Nucleus accumbens (tissue), 56 donors: ENCODE results near the gene PEX10.

Source experiments
- DNase-seq, 56 donors: peaks; one replicate each; lab custom pipeline; 2025; lab: John Stamatoyannopoulos, UW

The PEX10 gene

DNA sequence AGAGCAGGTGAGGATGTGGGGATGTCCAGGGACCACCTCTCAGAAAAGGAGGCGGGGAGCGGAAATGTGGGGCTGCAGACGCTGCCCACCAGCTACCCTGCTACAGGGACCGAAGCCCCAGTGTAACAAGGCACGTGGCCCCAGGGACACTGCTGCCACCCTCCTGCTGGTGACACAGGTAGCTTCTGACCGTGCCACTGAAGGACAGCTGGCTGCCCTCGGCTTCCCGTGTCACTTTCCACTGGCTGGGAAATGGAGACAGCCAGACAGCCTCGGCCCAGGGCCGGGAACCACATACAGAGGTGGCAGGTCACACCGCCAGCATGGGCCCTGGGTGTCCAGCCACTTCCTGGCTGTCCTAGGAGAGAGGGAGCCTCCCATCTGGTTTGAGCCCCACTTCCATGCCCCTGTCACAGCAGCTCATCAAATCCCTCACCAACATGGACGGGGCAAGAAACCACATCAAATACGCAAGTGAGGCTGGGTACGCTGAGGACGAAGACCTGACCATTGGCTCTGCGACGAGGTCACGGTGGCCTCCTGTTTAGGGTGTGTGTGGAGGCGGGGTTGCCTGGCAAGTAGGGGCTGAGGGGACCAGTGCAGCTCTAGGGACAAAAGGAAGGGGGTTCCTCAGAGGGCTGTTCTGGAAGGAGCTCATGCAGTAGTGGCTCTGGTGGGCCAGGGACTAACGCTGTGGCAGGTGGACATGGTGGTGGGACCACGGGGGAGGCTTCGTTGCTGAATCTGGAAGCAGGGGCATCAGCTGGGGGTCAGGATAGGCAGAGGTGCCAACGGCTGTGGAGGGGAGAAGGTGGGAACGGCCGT, 5.0 kb downstream of the PEX10 start:
- DNase-seq: no peak

DNA sequence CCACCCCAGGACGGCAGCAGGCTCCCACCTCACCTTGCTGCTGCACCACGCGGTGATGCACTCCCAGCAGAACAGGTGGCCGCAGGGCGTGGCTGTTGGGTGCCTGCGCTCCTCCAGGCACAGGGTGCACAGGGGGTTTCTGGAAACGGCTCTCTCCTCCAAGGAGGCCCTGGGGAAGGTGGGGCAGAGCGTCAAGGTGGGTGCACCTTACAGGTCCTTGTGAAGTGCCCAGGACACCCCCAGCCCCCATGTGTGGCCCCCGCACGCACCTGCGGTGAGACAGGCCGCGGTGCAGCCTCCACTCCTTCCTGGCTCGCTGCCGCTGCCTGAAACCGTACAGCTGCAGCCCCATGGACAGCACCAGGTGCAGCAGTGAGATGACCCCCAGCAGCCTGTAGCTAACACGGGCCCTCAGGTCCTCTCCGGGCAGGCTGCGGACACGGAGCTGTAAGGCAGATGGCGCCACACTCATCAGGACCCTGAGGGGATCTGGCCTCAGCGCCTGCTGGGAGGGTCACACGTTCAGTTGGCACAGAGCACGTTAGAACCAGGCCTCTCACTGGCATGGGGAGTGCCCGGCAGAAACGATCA, 5.8 kb downstream of the PEX10 start:
- no peak for DNase-seq

GRCh38 chr1:2405588-2406295, 6.6 kb downstream of the PEX10 start:
- no peak for DNase-seq

GRCh38 chr1:2404890-2405511, 7.4 kb downstream of the PEX10 start:
- no peak for DNase-seq

DNA sequence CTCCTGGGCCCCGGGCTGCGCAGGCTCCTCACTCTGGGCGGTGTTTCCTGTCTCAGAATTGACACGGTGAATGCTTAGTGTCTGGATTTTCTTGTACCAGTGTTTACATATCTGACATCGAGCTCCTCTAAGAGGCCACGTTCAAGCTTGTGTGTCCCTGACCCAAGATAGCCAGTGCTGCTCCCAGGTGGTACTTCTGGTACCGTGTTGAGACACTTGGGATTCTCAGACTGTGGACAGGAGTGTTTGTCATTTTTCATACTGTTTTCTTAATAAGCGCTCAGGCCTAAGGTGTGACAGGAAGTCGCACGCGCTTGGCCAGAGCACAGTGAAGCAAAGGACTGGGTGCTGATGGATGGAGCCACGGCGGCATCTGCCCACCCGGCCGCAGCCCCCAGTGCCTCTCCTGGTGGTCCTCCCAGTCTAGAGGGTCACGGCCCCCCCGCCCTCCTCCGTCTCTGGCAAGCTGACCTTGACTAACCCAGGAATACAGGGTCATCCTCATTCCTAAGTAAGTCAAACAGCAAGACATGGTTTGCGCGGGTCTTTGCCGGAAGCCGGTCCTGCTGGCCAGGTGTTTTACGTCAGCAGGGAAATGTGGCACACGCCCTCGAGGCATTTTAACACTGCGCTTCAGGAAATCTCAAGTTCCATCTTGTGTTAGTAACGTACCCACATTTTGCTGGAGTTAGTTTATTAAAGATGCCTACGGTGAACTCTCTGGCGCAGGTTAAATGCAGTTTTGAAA, 8.0 kb downstream of the PEX10 start:
- DNase-seq: no peak

GRCh38 chr1:2403273-2403672, 9.1 kb downstream of the PEX10 start:
- DNase-seq: no peak

- no peak for DNase-seq
These were observed 9.9 kb downstream of the PEX10 start for GRCh38 chr1:2402420-2402819.

- DNase-seq: no peak
These were observed 11.3 kb downstream of the PEX10 start for GRCh38 chr1:2400950-2401649.

- no peak for DNase-seq
These were observed 11.8 kb downstream of the PEX10 start for GRCh38 chr1:2400576-2400909.

DNA sequence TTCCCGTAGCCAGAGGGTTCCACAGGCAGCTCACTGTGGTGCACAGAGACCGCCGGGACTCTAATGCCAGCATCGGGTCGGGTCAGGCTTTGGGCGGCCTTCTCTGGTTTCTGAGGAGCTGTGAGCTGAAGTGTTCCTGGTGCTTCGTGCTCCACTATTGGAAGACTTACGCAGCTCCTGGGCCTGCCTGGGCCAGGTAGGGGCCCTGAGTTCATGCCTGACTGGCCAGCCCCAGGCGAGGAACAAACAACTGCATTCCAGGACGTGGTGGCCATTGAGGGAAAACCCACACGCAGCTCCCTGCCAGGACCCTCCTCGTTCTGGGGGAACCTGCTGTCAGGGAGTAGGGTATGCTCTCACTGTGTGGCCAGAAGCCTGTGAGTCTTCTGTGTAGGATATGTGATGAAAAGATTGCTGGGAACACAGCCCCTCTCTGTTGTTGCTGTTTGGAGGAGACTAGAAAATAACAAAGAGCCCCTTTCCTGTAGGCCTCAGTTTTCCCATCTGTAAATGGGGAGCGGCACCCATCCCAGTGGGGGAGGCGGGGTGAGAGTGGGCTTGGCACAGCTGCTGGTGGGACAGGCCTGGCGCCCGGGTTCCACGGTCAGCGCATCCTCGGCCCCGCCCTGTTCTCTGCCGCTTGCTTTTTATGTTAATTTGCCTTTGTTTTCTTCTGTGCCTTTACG, 12.3 kb downstream of the PEX10 start:
- DNase-seq: no peak

DNA sequence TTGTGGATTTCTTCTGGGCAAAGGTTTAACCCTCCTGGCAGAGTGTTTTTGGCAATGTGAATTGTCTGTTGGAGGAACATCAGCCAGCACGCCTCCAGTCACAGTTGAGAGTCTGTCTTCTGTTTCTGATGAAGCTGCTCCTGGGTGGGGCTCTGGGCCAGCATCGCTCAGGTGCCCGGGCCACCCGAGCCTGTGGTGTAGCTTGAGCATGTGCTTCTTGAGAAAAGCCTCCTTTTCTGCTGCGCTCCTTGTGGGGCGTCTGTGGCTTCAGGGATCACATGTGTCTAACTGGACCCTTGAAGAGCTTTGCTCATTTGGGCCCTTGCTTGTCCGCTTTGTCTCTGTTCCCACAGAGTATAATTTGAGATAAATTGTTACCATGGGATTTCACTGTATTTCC, 13.5 kb downstream of the PEX10 start:
- DNase-seq: no peak

DNA sequence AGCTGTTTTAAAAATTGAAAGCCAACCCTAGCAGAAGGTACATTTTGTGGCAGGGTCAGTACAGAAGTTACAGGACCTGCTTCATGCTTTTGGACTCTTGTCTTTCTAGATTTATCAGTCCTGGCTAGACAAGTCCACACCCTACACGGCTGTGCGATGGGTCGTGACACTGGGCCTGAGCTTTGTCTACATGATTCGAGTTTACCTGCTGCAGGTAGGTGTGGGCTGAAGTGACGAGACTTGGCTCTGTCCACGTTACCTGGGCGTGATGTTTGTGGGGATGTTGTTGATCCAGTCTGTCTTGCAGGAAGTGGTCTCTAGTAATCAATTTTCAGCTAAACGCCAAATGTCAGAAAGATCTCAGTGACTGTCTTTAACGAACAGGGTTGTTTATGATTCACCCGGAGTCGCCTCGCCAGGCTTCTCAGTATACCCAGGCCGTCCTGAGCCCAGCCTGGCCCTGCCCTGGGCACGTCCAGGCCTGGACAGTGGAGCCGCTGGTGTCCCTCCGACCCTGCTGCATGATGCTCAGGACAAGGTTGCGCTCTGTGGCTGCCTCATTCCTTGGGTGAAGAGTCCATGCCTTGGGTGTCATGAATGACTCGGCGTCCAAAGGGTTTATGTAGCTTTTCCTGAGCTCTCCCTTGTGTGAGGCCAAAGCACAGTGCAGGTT, 15.2 kb downstream of the PEX10 start:
- DNase-seq: no peak

GRCh38 chr1:2396476-2396875, 15.9 kb downstream of the PEX10 start:
- DNase-seq: no peak

DNA sequence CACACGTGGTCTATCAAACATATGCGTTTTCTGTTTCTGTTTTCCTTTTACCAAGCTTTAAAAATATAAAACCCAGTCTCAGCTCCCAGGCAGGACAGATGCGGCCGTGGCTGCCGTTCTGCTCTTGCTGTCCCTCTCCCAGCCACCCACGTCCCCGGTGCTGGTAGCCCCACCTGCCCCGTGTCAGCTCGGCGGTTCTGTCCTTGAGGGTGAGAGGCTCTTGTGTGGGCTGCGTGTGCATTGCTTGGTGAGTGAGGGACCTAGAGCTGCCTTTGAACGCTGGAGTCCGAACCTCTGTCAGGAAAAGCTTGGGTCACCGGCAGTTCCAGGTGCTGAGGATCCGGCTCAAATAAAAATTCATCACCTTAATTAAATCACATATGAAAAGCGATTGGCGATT, 16.3 kb downstream of the PEX10 start:
- no peak for DNase-seq

DNA sequence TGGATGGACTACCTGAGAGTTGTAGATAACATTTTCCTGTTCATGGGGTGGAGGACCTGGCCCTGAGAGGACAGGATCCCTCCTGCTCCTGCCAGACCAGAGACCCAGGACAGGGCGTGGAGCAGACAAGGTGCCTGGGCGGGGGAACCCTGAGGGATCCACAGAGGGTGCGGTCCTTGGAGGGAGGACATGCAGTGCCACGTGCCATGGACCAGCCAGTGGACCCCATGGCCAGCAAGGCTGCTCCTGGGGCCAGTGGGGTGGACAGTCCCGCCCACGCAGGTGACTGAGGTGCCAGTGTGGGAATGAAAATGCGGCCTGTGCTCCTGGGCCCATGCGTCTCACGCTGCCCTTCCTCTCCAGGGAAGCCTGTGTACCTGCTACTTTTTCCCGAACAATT, 17.1 kb downstream of the PEX10 start:
- no peak for DNase-seq

- DNase-seq: no peak
These were observed 17.6 kb downstream of the PEX10 start for GRCh38 chr1:2394761-2395160.

DNA sequence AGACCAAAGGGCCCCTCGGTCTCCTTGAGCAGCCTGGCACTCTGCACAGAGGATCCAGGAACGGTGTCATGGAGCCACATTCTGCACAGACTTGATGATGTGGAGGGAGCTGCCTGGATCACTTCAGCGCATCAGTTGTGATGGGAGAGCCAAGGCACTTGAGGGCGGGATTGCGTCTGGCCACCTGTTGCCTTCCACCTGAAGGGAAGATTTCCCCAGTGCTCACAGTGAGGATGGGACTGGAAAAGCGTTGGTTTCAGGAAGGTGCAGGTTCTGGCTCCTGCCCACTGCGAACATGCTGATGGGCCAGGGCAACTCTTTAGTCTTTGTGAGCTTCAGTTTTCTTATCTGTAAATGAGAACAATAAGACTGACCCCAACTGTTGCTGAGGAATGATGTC, 18.1 kb downstream of the PEX10 start:
- DNase-seq: no peak

- DNase-seq: no peak
These were observed 18.9 kb downstream of the PEX10 start for GRCh38 chr1:2393471-2393877.

GRCh38 chr1:2392686-2393085, 19.7 kb downstream of the PEX10 start:
- no peak for DNase-seq
